Hepatocyte (in vitro differentiated cells): ENCODE data around the gene ABCA8.

Experiments used
- CTCF ChIP-seq: fragments of 200-600 bp; sonication (generic); IDR thresholded peaks from 2 replicates; pipeline ENCODE4 v1.5.1; 2016; ENCODE audit warnings: antibody characterized with exemption, mild to moderate bottlenecking; ENCODE audit not compliant: poor library complexity
- EZH2 ChIP-seq: fragments of 200-600 bp; sonication (generic); IDR thresholded peaks from 2 replicates; pipeline ENCODE4 v1.6.1; 2016; ENCODE audit warnings: antibody characterized with exemption, mild to moderate bottlenecking, borderline replicate concordance
- EZH2phosphoT487 ChIP-seq: fragments of 200-600 bp; sonication (generic); IDR thresholded peaks from one replicate; pipeline ENCODE4 v1.6.1; 2018; ENCODE audit warnings: antibody characterized with exemption, mild to moderate bottlenecking, low read depth, moderate library complexity; ENCODE audit not compliant: unreplicated experiment, severe bottlenecking

GRCh38 chr17:68831170-68831569, 124.0 kb downstream of the ABCA8 start:
- TF ChIP-seq CTCF (no peak), EZH2 (no peak), EZH2phosphoT487 (no peak)
